ENCODE data around the gene RTKN2.

- TF ChIP-seq CTCF (conservative IDR thresholded peaks at IDR 0.05; ENCODE audit: low read depth, low read length) (no peak), RCOR1 (IDR thresholded peaks at IDR 0.05; ENCODE audit: insufficient replicate concordance, low read length) (no peak), MAFK (IDR thresholded peaks at IDR 0.05; ENCODE audit: low read depth, low read length) (no peak), USF2 (IDR thresholded peaks at IDR 0.05; ENCODE audit: low read depth, low read length) (no peak), POLR2A (IDR thresholded peaks at IDR 0.05; ENCODE audit: low read depth, low read length) (no peak), CEBPB (IDR thresholded peaks at IDR 0.05; ENCODE audit: low read depth, low read length) (no peak), SMC3 (IDR thresholded peaks at IDR 0.05; ENCODE audit: low read depth, low read length) (no peak), MAZ (IDR thresholded peaks at IDR 0.05; ENCODE audit: borderline replicate concordance, low read depth, low read length) (no peak), FOS (IDR thresholded peaks at IDR 0.05; ENCODE audit: low read depth, low read length) (no peak), BHLHE40 (IDR thresholded peaks at IDR 0.05; ENCODE audit: low read depth, low read length) (no peak), RFX5 (IDR thresholded peaks at IDR 0.05; ENCODE audit: low read depth, low read length) (no peak), RAD21 (IDR thresholded peaks at IDR 0.05; ENCODE audit: low read length) (no peak), MXI1 (IDR thresholded peaks at IDR 0.05; ENCODE audit: borderline replicate concordance, low read depth, low read length) (no peak)
- TF ChIP-seq, protein P1, sequence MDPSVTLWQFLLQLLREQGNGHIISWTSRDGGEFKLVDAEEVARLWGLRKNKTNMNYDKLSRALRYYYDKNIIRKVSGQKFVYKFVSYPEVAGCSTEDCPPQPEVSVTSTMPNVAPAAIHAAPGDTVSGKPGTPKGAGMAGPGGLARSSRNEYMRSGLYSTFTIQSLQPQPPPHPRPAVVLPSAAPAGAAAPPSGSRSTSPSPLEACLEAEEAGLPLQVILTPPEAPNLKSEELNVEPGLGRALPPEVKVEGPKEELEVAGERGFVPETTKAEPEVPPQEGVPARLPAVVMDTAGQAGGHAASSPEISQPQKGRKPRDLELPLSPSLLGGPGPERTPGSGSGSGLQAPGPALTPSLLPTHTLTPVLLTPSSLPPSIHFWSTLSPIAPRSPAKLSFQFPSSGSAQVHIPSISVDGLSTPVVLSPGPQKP (IDR thresholded peaks at IDR 0.05; ENCODE audit: borderline replicate concordance, low read depth, low read length) = no peak
Measured at GRCh38 chr10:62252051-62252450, 16.6 kb downstream of the RTKN2 start.

Data from IMR-90 (cell line).